ENCODE results near the gene SIRT1. TPM values are rescaled to one million over a fixed set of nuclear protein-coding genes. Genes with fewer than 3 reads are reported as not detected.

The SIRT1 gene
- total and polyA plus RNA-seq, 7 donors = 7.8 to 24.3 (median 16.1) TPM

GRCh38 chr10:67858971-67859370 lies 25.5 kb upstream of the SIRT1 start:
- no peak for TF ChIP-seq CTCF (IDR thresholded peaks at IDR 0.05)
- Histone ChIP-seq H3K4me3 (no peak overlapping the region), H3K27ac (no peak overlapping the region), H3K27me3 (ENCODE audit: insufficient read depth in 3 of 3, low read length in 2 of 3) (no peaks in the 10 kb centered on the region), H3K4me1 (no peaks in the 10 kb centered on the region), H3K9me3 (no peaks in the 10 kb centered on the region), H3K36me3 (ENCODE audit: insufficient read depth in 1 of 2, low read depth in 1 of 2) (no peaks in the 10 kb centered on the region)
- 93 to 95% (median 93%) methylated on average over 2 of the region's 2 CpGs for WGBS, 3 donors
- ATAC-seq = no peak
- intact Hi-C loops (cut with DNase I) = loop anchor here (5.0 to 10.0 kb wide), 3 partner anchors 298 to 446 kb away; no protein-coding TSS in a partner anchor
- DNase-seq = no peak

GRCh38 chr10:67861750-67862432 lies 22.6 kb upstream of the SIRT1 start:
- Histone ChIP-seq H3K4me3 (no peak overlapping the region), H3K4me1 (no peaks in the 10 kb centered on the region), H3K9me3 (no peaks in the 10 kb centered on the region), H3K36me3 (ENCODE audit: insufficient read depth in 1 of 2, low read depth in 1 of 2) (no peaks in the 10 kb centered on the region), H3K27me3 (ENCODE audit: insufficient read depth in 3 of 3, low read length in 2 of 3) (no peaks in the 10 kb centered on the region), H3K27ac (no peak overlapping the region)
- no peak for TF ChIP-seq CTCF (IDR thresholded peaks at IDR 0.05)
- WGBS, 3 donors = 62 to 64% (median 62%) methylated on average over 4 of the region's 4 CpGs
- DNase-seq = no peak
- ATAC-seq = no peak
- intact Hi-C loops (cut with DNase I) = no loop called here

GRCh38 chr10:67863094-67863493 lies 21.4 kb upstream of the SIRT1 start:
- H3K27me3 ChIP-seq (ENCODE audit: insufficient read depth in 3 of 3, low read length in 2 of 3) = no peaks in the 10 kb centered on the region
- DNase-seq (no peak), ATAC-seq (no peak)
- H3K4me3 ChIP-seq = no peak overlapping the region
- H3K36me3 ChIP-seq (ENCODE audit: insufficient read depth in 1 of 2, low read depth in 1 of 2) = no peaks in the 10 kb centered on the region
- TF ChIP-seq CTCF (IDR thresholded peaks at IDR 0.05) = no peak
- intact Hi-C loops (cut with DNase I) = no loop called here
- no peaks in the 10 kb centered on the region for H3K9me3 ChIP-seq
- no peaks in the 10 kb centered on the region for H3K4me1 ChIP-seq
- 62 to 73% (median 70%) methylated on average over 2 of the region's 2 CpGs for WGBS, 3 donors
- H3K27ac ChIP-seq = no peak overlapping the region

- no peak overlapping the region for H3K27ac ChIP-seq
- TF ChIP-seq CTCF (IDR thresholded peaks at IDR 0.05) = no peak
- WGBS, 3 donors = 84 to 86% (median 84%) methylated on average over 10 of the region's 10 CpGs
- H3K36me3 ChIP-seq (ENCODE audit: insufficient read depth in 1 of 2, low read depth in 1 of 2) = no peaks in the 10 kb centered on the region
- no peak for DNase-seq
- no peaks in the 10 kb centered on the region for H3K27me3 ChIP-seq (ENCODE audit: insufficient read depth in 3 of 3, low read length in 2 of 3)
- H3K4me1 ChIP-seq = no peaks in the 10 kb centered on the region
- no peak overlapping the region for H3K4me3 ChIP-seq
- H3K9me3 ChIP-seq = no peaks in the 10 kb centered on the region
- no peak for ATAC-seq
- intact Hi-C loops (cut with DNase I) = no loop called here
Observed at GRCh38 chr10:67864607-67865371, 19.7 kb upstream of the SIRT1 start.

Measured in psoas muscle (tissue), 8 donors.